IMR-90 (cell line): ENCODE data around the gene NT5DC3. TPM values are rescaled to one million over a fixed set of nuclear protein-coding genes. Genes with fewer than 3 reads are reported as not detected.
A peak's percentile ranks its signal among the peaks of the same experiment; 100 is the strongest.

Experiments
- ATAC-seq: fragments of 200-7000 bp; cut with Tn5 transposase; 2 replicates; pipeline ENCODE4 v1.9.1; 2020; ENCODE audit warnings: low read depth, mild to moderate bottlenecking, moderate library complexity
- BruUV-seq: library from RNA; stranded (reverse); fragments of 400-500 nt; replicated peaks from 2 replicates; lab custom pipeline; 2021; lab: Mats Ljungman, UMichigan
- CTCF ChIA-PET: fragments of 300-600 bp; formaldehyde crosslinking; extraction: SDS; loops from one replicate; lab custom pipeline; 2021; ENCODE audit warnings: antibody characterized with exemption; lab: Yijun Ruan, JAX
- POLR2A ChIA-PET: fragments of 300-600 bp; sonication (Branson Sonifier 250); formaldehyde crosslinking; loops from one replicate; lab custom pipeline; 2022; ENCODE audit warnings: antibody characterized with exemption; ENCODE audit not compliant: unreplicated experiment; lab: Charles Lee
- DNase-seq: peaks from one replicate; pipeline ENCODE4 v3.0.0; 2013
- H2AFZ ChIP-seq: replicated peaks from 2 replicates; pipeline ENCODE3; 2013; ENCODE audit warnings: low read length, mild to moderate bottlenecking; ENCODE audit not compliant: poor library complexity
- H2AK5ac ChIP-seq: 2 replicates; pipeline ENCODE4 v1.6.1; 2013; ENCODE audit warnings: low read depth, low read length, inconsistent platforms
- H2AK9ac ChIP-seq: replicated peaks from 2 replicates; pipeline ENCODE3; 2013; ENCODE audit warnings: mild to moderate bottlenecking, low read depth, low read length, moderate library complexity; ENCODE audit not compliant: poor library complexity
- H2BK120ac ChIP-seq: 2 replicates; pipeline ENCODE4 v1.6.1; 2013; ENCODE audit warnings: low read depth, low read length, inconsistent platforms
- H2BK15ac ChIP-seq: 3 replicates; pipeline ENCODE4 v1.6.1; 2013; ENCODE audit warnings: low read depth, low read length, inconsistent platforms
- H2BK20ac ChIP-seq: 2 replicates; pipeline ENCODE4 v1.6.1; 2013; ENCODE audit warnings: low read depth, mild to moderate bottlenecking, inconsistent platforms, low read length, moderate library complexity
- H2BK5ac ChIP-seq: 2 replicates; pipeline ENCODE4 v1.6.1; 2013; ENCODE audit warnings: mild to moderate bottlenecking, low read depth, low read length, inconsistent platforms; ENCODE audit not compliant: poor library complexity, severe bottlenecking
- H3K14ac ChIP-seq: replicated peaks from 2 replicates; pipeline ENCODE4 v1.6.1; 2013; ENCODE audit warnings: low read depth, low read length, inconsistent platforms
- H3K18ac ChIP-seq: 2 replicates; pipeline ENCODE4 v1.6.1; 2013; ENCODE audit warnings: low read depth, low read length, control low read depth
- H3K23ac ChIP-seq: 2 replicates; pipeline ENCODE4 v1.6.1; 2013; ENCODE audit warnings: low read depth, low read length, inconsistent platforms
- H3K27ac ChIP-seq: 2 replicates; pipeline ENCODE4 v1.5.1; 2013; ENCODE audit warnings: mild to moderate bottlenecking, control low read depth, low read length; ENCODE audit not compliant: insufficient read depth
- H3K27me3 ChIP-seq: 2 replicates; pipeline ENCODE4 v1.6.1; 2013; ENCODE audit warnings: low read length; ENCODE audit not compliant: control insufficient read depth, insufficient read depth
- H3K36me3 ChIP-seq: 2 replicates; pipeline ENCODE4 v1.6.1; 2013; ENCODE audit warnings: low read length, mixed read lengths; ENCODE audit not compliant: control insufficient read depth, insufficient read depth
- H3K4ac ChIP-seq: 2 replicates; pipeline ENCODE4 v1.6.1; 2013; ENCODE audit warnings: low read depth, low read length, inconsistent platforms
- H3K4me1 ChIP-seq: 2 replicates; pipeline ENCODE4 v1.6.1; 2013; ENCODE audit warnings: low read length, mixed read lengths; ENCODE audit not compliant: control insufficient read depth, insufficient read depth
- H3K4me2 ChIP-seq: 2 replicates; pipeline ENCODE4 v1.6.1; 2013; ENCODE audit warnings: low read depth, mild to moderate bottlenecking, control low read depth, low read length, moderate library complexity
- H3K4me3 ChIP-seq: 2 replicates; pipeline ENCODE4 v1.5.1; 2013; ENCODE audit warnings: low read depth, mild to moderate bottlenecking, control low read depth, low read length, moderate library complexity; ENCODE audit not compliant: insufficient read depth
- H3K56ac ChIP-seq: 2 replicates; pipeline ENCODE4 v1.6.1; 2013; ENCODE audit warnings: low read length, inconsistent platforms; ENCODE audit not compliant: insufficient read depth; ENCODE audit errors: extremely low read depth
- H3K79me1 ChIP-seq, 2 experiments: 2 replicates each; pipeline ENCODE4 v1.6.1; 2013; ENCODE audit warnings: low read length in 2 of 2, inconsistent platforms in 1 of 2, low read depth in 1 of 2
- H3K9ac ChIP-seq: 2 replicates; pipeline ENCODE4 v1.6.1; 2013; ENCODE audit warnings: low read depth, low read length, control low read depth
- H3K9me1 ChIP-seq: 2 replicates; pipeline ENCODE4 v1.6.1; 2013; ENCODE audit warnings: low read length, inconsistent platforms; ENCODE audit not compliant: insufficient read depth
- H3K9me3 ChIP-seq: 2 replicates; pipeline ENCODE4 v1.6.1; 2013; ENCODE audit warnings: low read length; ENCODE audit not compliant: control insufficient read depth, insufficient read depth
- H4K20me1 ChIP-seq: 2 replicates; pipeline ENCODE4 v1.6.1; 2013; ENCODE audit warnings: low read length, inconsistent platforms; ENCODE audit not compliant: insufficient read depth
- H4K5ac ChIP-seq: 2 replicates; pipeline ENCODE4 v1.6.1; 2013; ENCODE audit warnings: mild to moderate bottlenecking, low read depth, low read length, control low read depth
- H4K8ac ChIP-seq, 2 experiments: 2 replicates each; pipeline ENCODE4 v1.6.1; 2013; ENCODE audit warnings: low read depth in 2 of 2, low read length in 2 of 2, control low read depth in 1 of 2, inconsistent platforms in 1 of 2
- H4K91ac ChIP-seq: 2 replicates; pipeline ENCODE4 v1.6.1; 2013; ENCODE audit warnings: low read depth, low read length, inconsistent platforms; ENCODE audit not compliant: insufficient read depth
- BHLHE40 ChIP-seq: fragments of 150-350 bp; IDR thresholded peaks from 2 replicates; pipeline ENCODE4 v1.6.1; 2016; ENCODE audit warnings: mild to moderate bottlenecking, low read depth, low read length
- CEBPB ChIP-seq: IDR thresholded peaks from 2 replicates; pipeline ENCODE4 v1.6.1; 2012; ENCODE audit warnings: low read depth, low read length, improper control_type of control experiment
- CHD1 ChIP-seq: IDR thresholded peaks from 2 replicates; pipeline ENCODE4 v1.6.1; 2012; ENCODE audit warnings: low read depth, low read length, improper control_type of control experiment
- CTCF ChIP-seq: conservative IDR thresholded peaks from 2 replicates; pipeline ENCODE4 v1.5.1; 2012; ENCODE audit warnings: mild to moderate bottlenecking, low read depth, low read length, improper control_type of control experiment
- FOS ChIP-seq: fragments of 150-350 bp; IDR thresholded peaks from 2 replicates; pipeline ENCODE4 v1.6.1; 2016; ENCODE audit warnings: low read depth, low read length
- MAFK ChIP-seq: IDR thresholded peaks from 2 replicates; pipeline ENCODE4 v1.6.1; 2012; ENCODE audit warnings: low read depth, low read length, improper control_type of control experiment
- MAZ ChIP-seq: IDR thresholded peaks from 2 replicates; pipeline ENCODE4 v1.6.1; 2012; ENCODE audit warnings: low read depth, mild to moderate bottlenecking, low read length, improper control_type of control experiment, moderate library complexity, borderline replicate concordance
- MXI1 ChIP-seq: IDR thresholded peaks from 2 replicates; pipeline ENCODE4 v1.6.1; 2012; ENCODE audit warnings: low read depth, mild to moderate bottlenecking, low read length, moderate library complexity, borderline replicate concordance
- NFE2L2 ChIP-seq: fragments of 150-350 bp; IDR thresholded peaks from 2 replicates; pipeline ENCODE4 v1.6.1; 2016; ENCODE audit warnings: low read depth, mild to moderate bottlenecking, low read length
- POLR2A ChIP-seq: IDR thresholded peaks from 2 replicates; pipeline ENCODE4 v1.6.1; 2012; ENCODE audit warnings: mild to moderate bottlenecking, low read depth, low read length
- RAD21 ChIP-seq: IDR thresholded peaks from 2 replicates; pipeline ENCODE4 v1.6.1; 2012; ENCODE audit warnings: low read length, improper control_type of control experiment
- RCOR1 ChIP-seq: IDR thresholded peaks from 2 replicates; pipeline ENCODE4 v1.6.1; 2012; ENCODE audit warnings: mild to moderate bottlenecking, low read length, improper control_type of control experiment; ENCODE audit not compliant: insufficient replicate concordance
- RFX5 ChIP-seq: IDR thresholded peaks from 2 replicates; pipeline ENCODE4 v1.8.0; 2012; ENCODE audit warnings: low read depth, mild to moderate bottlenecking, low read length, moderate library complexity
- SMC3 ChIP-seq: fragments of 150-350 bp; IDR thresholded peaks from 2 replicates; pipeline ENCODE4 v1.6.1; 2016; ENCODE audit warnings: low read depth, mild to moderate bottlenecking, antibody characterized with exemption, low read length, moderate library complexity
- WGBS, 2 experiments: methylation state at CpG; one replicate each; pipeline versions ENCODE4 v1.1.5 to v1.1.7; 2013; ENCODE audit warnings: missing lambda C conversion rate in 2 of 2; ENCODE audit not compliant: insufficient read length in 1 of 2; ENCODE audit errors: extremely low coverage in 2 of 2; 5-methylcytosine and 5-hydroxymethylcytosine counted together
- dilution Hi-C: fragments of 300-500 bp; cut with HindIII; formaldehyde crosslinking; loops from one replicate; pipeline ENCODE4 v1.14.3; 2018; ENCODE audit warnings: low sequenced_read_pairs; ENCODE audit not compliant: unreplicated experiment
- in situ Hi-C: fragments of 300-500 bp; cut with MboI; formaldehyde crosslinking; loops from 3 replicates; pipeline ENCODE4 v1.14.3; 2019; ENCODE audit warnings: low sequenced_read_pairs, inconsistent platforms, mixed read lengths
- intact Hi-C: fragments of 100-400 bp; cut with micrococcal nuclease; formaldehyde crosslinking; loops from 2 replicates; pipeline ENCODE4 v1.10.0; 2022
- polyA plus RNA-seq, 3 experiments: library from polyadenylated mRNA; depleted of rRNA; stranded (reverse); fragments of >200 nt; gene quantifications; 2 replicates each; pipeline ENCODE4 v1.2.3, GENCODE V29; 2012; ENCODE audit warnings: low replicate concordance in 1 of 3
- total RNA-seq: library from RNA; depleted of rRNA; stranded (reverse); fragments of >200 nt; gene quantifications from 2 replicates; pipeline ENCODE4 v1.2.3, GENCODE V29; 2012
- TF ChIP-seq, protein P1 (sequence below): fragments of 150-350 bp; IDR thresholded peaks from 2 replicates; pipeline ENCODE4 v1.6.1; 2017; ENCODE audit warnings: mild to moderate bottlenecking, antibody characterized with exemption, low read length, low read depth
- TF ChIP-seq, protein P2 (sequence below): fragments of 150-350 bp; IDR thresholded peaks from 2 replicates; pipeline ENCODE4 v1.6.1; 2016; ENCODE audit warnings: low read depth, mild to moderate bottlenecking, low read length, moderate library complexity, borderline replicate concordance

The NT5DC3 gene
- total and polyA plus RNA-seq, 2 of the 4 experiments (the other 2 are of a cell fraction), result 7.3 to 17.6 TPM

GRCh38 chr12:103820881-103821489 is 20.0 kb downstream of the NT5DC3 start:
- WGBS, 2 experiments, result no CpG with 5 or more reads among the region's 3 CpGs
- intact Hi-C loops, result no loop called here
- no peak overlapping the region for H3K9ac ChIP-seq
- peak overlapping the region; percentile 71 for H3K18ac ChIP-seq
- peak overlapping the region; percentile 8 to 22; a peak in 1 of 4 replicates for H4K8ac ChIP-seq
- peak overlapping the region; percentile 80 for H3K4ac ChIP-seq
- peak overlapping the region; percentile 81 for H2AK5ac ChIP-seq
- ChIA-PET CTCF (no interaction called here), POLR2A (no interaction called here)
- H3K27ac ChIP-seq, result no peak overlapping the region
- H3K23ac ChIP-seq, result peak overlapping the region; percentile 63; the same call in 1 of the 2 replicates
- ATAC-seq, result no peak
- in situ Hi-C loops, result no loop called here
- no TSS peak for BruUV-seq
- no peaks in the 10 kb centered on the region for H3K9me3 ChIP-seq
- H4K5ac ChIP-seq, result no peak overlapping the region
- no peak overlapping the region for H3K56ac ChIP-seq
- peak overlapping the region; percentile 82 for H4K91ac ChIP-seq
- peak overlapping the region; percentile 48; the same call in 2 of the 3 replicates for H2BK15ac ChIP-seq
- peak overlapping the region; percentile 46 for H2BK120ac ChIP-seq
- DNase-seq, result no peak
- H3K9me1 ChIP-seq, result peaks cover 19% of the 10 kb centered on the region
- no peaks in the 10 kb centered on the region for H3K27me3 ChIP-seq
- no peaks in the 10 kb centered on the region; the same call in 1 of the 2 replicates for H4K20me1 ChIP-seq
- peak overlapping the region; percentile 85 for H2BK20ac ChIP-seq
- H2AK9ac ChIP-seq, result peak overlapping the region; percentile 10
- H3K79me1 ChIP-seq, result peaks cover 50 to 68% of the 10 kb centered on the region in 2 experiments
- H2AFZ ChIP-seq, result peak overlapping the region; percentile 5
- dilution Hi-C loops, result no loop called here
- H3K4me2 ChIP-seq, result no peak overlapping the region
- H3K14ac ChIP-seq, result peak overlapping the region; percentile 72
- H3K4me3 ChIP-seq, result no peak overlapping the region
- TF ChIP-seq BHLHE40 (no peak), POLR2A (no peak), RCOR1 (no peak), MAZ (no peak), CTCF (no peak), RAD21 (no peak), FOS (no peak), MXI1 (no peak), NFE2L2 (no peak), MAFK (no peak), RFX5 (no peak), CEBPB (no peak), CHD1 (no peak), SMC3 (no peak)
- TF ChIP-seq, protein P1, sequence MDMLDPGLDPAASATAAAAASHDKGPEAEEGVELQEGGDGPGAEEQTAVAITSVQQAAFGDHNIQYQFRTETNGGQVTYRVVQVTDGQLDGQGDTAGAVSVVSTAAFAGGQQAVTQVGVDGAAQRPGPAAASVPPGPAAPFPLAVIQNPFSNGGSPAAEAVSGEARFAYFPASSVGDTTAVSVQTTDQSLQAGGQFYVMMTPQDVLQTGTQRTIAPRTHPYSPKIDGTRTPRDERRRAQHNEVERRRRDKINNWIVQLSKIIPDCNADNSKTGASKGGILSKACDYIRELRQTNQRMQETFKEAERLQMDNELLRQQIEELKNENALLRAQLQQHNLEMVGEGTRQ, result no peak
- TF ChIP-seq, protein P2, sequence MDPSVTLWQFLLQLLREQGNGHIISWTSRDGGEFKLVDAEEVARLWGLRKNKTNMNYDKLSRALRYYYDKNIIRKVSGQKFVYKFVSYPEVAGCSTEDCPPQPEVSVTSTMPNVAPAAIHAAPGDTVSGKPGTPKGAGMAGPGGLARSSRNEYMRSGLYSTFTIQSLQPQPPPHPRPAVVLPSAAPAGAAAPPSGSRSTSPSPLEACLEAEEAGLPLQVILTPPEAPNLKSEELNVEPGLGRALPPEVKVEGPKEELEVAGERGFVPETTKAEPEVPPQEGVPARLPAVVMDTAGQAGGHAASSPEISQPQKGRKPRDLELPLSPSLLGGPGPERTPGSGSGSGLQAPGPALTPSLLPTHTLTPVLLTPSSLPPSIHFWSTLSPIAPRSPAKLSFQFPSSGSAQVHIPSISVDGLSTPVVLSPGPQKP, result no peak
- peaks cover 21% of the 10 kb centered on the region for H3K4me1 ChIP-seq
- peak overlapping the region; percentile 76 for H2BK5ac ChIP-seq
- no peaks in the 10 kb centered on the region; the same call in 1 of the 2 replicates for H3K36me3 ChIP-seq
